Mononuclear cell (primary cell): ENCODE measurements around the gene ZBTB20. TPM values are rescaled to one million over a fixed set of nuclear protein-coding genes. Genes with fewer than 3 reads are reported as not detected.

Source experiments
- H3K27me3 ChIP-seq: 2 replicates; pipeline ENCODE4 v1.6.0; 2011; ENCODE audit warnings: low read length, control low read depth; ENCODE audit not compliant: insufficient read depth
- H3K4me1 ChIP-seq: 2 replicates; pipeline ENCODE4 v1.5.1; 2011; ENCODE audit warnings: mild to moderate bottlenecking, low read length, control low read depth; ENCODE audit not compliant: insufficient read depth
- H3K4me3 ChIP-seq: 2 replicates; pipeline ENCODE4 v1.5.1; 2011; ENCODE audit warnings: mild to moderate bottlenecking, low read length, moderate library complexity
- H3K9me3 ChIP-seq: 2 replicates; pipeline ENCODE4 v1.5.1; 2011; ENCODE audit warnings: low read depth, mild to moderate bottlenecking, control low read depth, low read length
- total RNA-seq: library from RNA; depleted of rRNA; stranded (reverse); fragments of >200 nt; gene quantifications from one replicate; pipeline ENCODE4 v1.2.3, GENCODE V29; 2012

Gene ZBTB20
- total RNA-seq, 1 donor: 38.2 TPM

- Histone ChIP-seq H3K27me3 (no peaks in the 10 kb centered on the region), H3K4me3 (no peak overlapping the region), H3K4me1 (no peaks in the 10 kb centered on the region)
Observed at GRCh38 chr3:114669614-114670013, 477.5 kb downstream of the ZBTB20 start.

GRCh38 chr3:114668099-114668498 is 479.0 kb downstream of the ZBTB20 start:
- H3K4me1 ChIP-seq: no peaks in the 10 kb centered on the region
- H3K9me3 ChIP-seq: no peaks in the 10 kb centered on the region
- H3K27me3 ChIP-seq: no peaks in the 10 kb centered on the region
- no peak overlapping the region for H3K4me3 ChIP-seq

More at GRCh38 chr3:114669614-114670013, 477.5 kb downstream of the ZBTB20 start:
- H3K9me3 ChIP-seq: no peaks in the 10 kb centered on the region

DNA sequence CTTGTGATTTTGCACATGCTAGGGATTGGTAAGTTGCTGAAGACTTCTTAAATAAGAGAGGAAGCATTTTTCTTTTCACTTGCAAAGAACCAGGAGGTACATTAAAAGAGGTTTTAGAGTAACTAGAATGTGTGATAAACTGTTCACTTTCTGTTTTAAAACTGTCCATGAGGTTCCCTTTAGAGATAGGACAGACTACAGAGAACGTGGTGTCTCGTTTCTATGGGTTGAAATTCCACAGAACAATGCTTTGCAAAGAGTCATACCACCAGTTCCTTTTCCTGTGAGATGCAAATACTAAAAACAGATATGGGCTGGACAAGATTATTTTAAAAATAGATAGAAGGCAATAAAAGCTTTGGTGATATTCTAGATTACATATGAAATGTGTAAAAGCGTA is 480.5 kb downstream of the ZBTB20 start:
- Histone ChIP-seq H3K9me3 (no peaks in the 10 kb centered on the region), H3K27me3 (no peaks in the 10 kb centered on the region), H3K4me1 (no peaks in the 10 kb centered on the region), H3K4me3 (no peak overlapping the region)

DNA sequence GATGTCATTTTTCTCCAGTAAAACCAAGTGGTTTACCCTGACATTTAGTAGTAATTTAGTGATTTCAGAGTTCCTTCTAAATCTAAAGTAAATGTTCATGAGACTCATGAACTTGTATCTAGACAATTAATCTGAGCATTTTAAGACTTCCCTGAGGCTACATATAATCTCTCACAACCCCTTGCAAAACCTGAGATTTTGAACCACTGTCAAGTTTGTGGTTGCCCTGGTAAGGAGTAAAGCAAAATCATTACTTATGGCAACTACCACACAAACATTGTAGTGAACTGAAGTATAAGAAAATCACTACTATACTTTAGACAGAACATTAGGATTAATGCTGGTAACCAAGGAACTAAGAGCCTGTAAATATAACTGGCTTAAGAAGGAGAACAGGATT is 483.1 kb downstream of the ZBTB20 start:
- Histone ChIP-seq H3K9me3 (no peaks in the 10 kb centered on the region), H3K27me3 (no peaks in the 10 kb centered on the region), H3K4me1 (no peaks in the 10 kb centered on the region), H3K4me3 (no peak overlapping the region)

DNA sequence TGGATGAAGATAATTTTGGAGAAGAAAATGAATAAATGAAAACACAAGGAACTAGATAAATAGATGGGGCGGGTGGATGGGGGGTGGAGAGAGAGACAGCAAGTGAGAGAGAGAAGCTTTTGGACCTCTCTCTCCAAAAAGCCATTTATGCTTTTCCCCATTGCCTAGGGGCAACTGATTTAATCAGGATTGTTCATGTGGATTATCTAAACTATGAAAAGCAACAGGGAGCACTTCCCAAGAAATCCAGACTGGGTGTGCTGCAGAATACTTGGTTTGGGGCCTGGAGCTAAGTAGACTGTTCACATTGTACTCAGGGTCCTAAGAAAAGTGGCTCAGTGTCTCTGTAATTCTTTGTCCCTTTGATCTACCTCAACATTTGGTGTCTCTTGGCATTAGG is 486.3 kb downstream of the ZBTB20 start:
- Histone ChIP-seq H3K4me3 (no peak overlapping the region), H3K9me3 (no peaks in the 10 kb centered on the region), H3K27me3 (no peaks in the 10 kb centered on the region), H3K4me1 (no peaks in the 10 kb centered on the region)

GRCh38 chr3:114660124-114660523 is 487.0 kb downstream of the ZBTB20 start:
- Histone ChIP-seq H3K27me3 (no peaks in the 10 kb centered on the region), H3K4me1 (no peaks in the 10 kb centered on the region), H3K9me3 (no peaks in the 10 kb centered on the region), H3K4me3 (no peak overlapping the region)

DNA sequence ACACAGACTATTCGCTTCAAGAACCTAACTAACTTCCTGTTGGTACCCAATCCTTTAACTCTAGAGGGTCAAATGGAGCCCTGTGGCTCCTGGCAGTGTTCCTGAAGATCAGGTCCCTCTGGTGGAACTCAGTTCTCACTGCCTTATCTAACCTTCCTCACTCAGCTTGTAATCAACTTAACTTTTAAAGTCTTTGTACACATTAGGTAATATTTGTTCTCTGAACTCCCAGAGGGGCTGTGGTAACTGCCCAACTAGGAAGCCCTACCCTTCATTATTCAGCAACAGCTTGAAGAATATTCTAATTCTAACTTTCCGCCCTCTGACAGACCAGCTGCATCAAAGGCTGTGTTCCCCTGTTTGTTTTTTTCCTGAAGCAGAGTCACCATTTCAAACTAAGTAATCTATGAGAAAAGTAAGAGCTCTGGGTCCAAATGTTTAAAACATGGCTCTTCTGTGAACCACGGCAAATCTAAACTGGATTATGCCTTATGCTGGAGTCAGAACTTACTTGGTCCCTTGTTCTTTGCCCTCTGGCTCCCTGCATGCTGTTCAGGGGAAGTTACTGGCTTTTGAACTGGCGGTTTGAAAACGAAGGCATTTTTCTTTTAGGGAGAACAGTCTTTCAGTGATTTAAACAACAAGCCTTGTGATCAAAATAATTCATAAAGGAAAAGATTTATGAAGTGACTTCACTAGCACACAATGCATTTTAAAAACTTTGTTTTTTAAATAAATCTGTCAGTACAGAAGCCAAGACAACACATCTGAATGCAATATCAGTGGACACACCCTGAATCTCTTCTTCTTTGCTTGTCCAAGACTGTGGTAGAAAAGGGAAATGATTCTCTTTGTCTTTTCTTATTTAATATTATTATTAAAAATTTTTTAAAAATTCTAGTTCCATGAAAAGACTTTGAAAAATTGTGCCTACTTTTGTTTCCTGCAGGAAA is 487.7 kb downstream of the ZBTB20 start:
- H3K27me3 ChIP-seq: no peaks in the 10 kb centered on the region
- H3K4me3 ChIP-seq: no peak overlapping the region
- H3K4me1 ChIP-seq: no peaks in the 10 kb centered on the region
- H3K9me3 ChIP-seq: no peaks in the 10 kb centered on the region

DNA sequence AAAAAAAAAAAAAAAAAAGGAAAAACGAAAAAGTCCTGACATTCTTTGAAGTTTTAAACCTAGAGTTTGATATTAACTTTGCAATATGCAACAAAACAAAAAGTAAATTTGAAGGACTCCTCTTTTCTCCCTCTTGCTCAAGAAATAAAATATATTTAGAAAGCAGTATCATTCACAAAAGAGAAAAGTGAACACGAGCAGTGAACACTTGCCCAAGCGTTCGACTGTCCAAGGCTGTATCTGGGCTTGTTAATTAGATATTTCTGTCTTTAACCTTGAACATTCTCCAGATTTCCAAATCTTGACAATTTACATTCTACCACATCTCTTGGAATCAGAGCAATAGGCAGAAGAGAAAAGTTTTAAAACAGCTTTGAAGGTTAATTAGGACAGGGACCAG is 495.5 kb downstream of the ZBTB20 start:
- H3K9me3 ChIP-seq: no peaks in the 10 kb centered on the region
- H3K4me3 ChIP-seq: no peak overlapping the region
- H3K27me3 ChIP-seq: no peaks in the 10 kb centered on the region
- no peaks in the 10 kb centered on the region for H3K4me1 ChIP-seq

DNA sequence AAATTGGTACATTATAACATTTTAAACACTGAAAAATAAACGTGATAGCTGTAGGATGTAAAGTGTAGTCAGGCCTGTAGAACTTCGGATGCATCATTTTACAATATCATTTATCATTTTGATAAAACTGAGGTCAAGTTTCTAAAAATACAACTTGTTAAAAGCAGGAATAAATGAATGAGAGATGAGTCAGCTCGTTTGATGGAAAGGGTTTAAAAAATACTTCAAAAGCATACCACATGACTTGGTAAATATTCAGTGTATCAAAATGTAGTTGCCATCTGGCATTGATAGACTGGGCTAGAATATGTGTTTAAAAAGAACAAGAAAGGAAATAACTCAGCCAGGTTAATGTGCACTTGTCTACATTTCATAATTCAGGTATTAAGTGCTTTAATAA is 496.3 kb downstream of the ZBTB20 start:
- Histone ChIP-seq H3K27me3 (no peaks in the 10 kb centered on the region), H3K4me3 (no peak overlapping the region), H3K9me3 (no peaks in the 10 kb centered on the region), H3K4me1 (no peaks in the 10 kb centered on the region)

DNA sequence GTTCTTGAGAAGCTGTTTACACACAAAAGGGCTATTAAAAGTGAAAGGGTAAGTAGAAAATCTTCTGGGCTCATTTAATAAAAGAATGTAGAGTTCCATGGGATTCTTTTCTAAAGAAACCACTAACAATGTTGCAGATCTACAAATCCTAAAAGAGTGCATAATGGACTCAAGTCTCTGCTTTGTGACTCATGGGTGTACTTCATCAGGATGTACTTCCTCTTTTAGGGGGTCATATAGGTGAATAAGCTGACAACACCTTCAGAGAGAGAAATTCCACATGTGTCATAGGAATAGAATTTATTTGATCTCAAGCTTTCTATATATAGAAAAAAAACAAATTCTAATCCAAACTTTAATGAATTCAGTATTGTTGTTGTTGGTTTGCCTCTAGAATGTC is 497.8 kb downstream of the ZBTB20 start:
- Histone ChIP-seq H3K4me1 (no peaks in the 10 kb centered on the region), H3K4me3 (no peak overlapping the region), H3K27me3 (no peaks in the 10 kb centered on the region), H3K9me3 (no peaks in the 10 kb centered on the region)

DNA sequence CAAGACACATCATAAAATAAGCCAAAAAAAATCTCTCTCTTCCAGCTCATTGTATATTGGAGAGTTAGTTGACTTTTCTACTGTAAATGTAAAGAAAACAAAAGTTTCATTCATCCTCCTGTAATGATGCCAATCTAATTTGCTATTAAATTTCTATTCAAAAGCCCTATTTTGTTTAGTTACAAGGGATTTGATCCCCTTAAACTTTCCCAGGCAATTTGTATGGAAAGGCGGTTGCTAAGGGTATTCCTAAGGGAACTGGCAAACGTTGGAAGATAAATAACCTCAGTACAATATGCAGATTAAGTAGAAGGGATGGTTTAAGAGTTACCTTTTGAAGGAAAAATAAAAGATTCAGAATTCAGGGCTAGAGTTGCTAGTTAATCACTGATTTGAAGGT is 500.6 kb downstream of the ZBTB20 start:
- H3K9me3 ChIP-seq: no peaks in the 10 kb centered on the region
- no peak overlapping the region for H3K4me3 ChIP-seq
- H3K4me1 ChIP-seq: no peaks in the 10 kb centered on the region
- H3K27me3 ChIP-seq: no peaks in the 10 kb centered on the region

DNA sequence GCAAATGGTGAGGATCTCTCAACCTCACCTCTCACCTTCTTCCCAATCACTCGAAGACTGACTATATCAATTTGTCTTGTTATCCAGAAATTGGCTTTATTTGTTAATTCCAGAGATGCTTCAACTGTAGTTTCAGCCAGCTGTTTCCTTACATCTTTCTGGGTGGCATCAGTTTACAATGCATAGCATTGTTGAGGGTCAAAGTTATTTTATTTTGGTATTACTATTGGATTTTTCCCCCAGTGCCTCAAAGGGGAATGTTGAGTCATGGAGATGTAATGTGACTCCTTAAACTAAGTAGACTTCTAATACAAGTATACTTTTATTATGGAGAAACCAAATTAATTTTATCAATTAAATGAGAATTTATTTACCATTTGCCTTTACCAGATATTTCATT is 501.7 kb downstream of the ZBTB20 start:
- Histone ChIP-seq H3K27me3 (no peaks in the 10 kb centered on the region), H3K4me3 (no peak overlapping the region), H3K4me1 (no peaks in the 10 kb centered on the region), H3K9me3 (no peaks in the 10 kb centered on the region)

- H3K4me3 ChIP-seq: no peak overlapping the region
Observed at GRCh38 chr3:114644367-114644766, 502.7 kb downstream of the ZBTB20 start.

DNA sequence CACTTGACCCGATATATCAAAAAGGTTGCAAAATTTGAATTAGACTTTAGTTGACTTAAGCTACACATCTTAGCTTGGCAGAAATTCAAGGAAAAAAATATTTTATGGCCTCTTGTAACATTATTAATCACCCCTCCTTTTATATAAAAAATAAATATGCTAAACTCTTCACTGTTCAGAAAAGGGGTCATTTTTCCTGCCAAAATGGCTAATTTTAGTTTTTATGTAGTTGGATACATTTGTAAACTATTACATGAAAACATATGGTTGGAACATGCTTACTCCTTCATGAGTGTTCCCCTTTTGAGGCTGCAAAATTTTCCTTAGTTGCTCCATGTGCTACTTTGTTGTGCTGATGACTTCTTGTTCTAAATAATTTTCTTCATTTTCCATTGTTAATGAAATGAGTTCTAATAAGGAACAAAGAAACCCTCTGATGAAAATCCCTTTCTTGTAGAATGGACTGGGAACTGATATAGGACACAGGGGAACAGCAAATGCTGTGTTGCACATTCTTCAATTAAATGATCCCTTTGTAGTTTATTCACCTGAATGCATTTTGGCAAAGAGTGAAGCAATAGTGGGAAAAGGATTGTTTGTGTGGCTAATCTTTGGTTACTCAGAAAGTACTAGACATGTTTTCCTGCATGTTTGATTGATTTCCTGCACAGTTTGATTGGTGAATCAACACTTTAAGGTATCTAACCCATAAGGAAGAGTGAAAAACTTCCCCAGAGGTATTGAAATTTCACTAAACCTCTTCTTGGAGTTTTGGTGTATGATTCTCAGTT is 503.9 kb downstream of the ZBTB20 start:
- no peaks in the 10 kb centered on the region for H3K9me3 ChIP-seq
- no peaks in the 10 kb centered on the region for H3K4me1 ChIP-seq
- no peaks in the 10 kb centered on the region for H3K27me3 ChIP-seq

More at GRCh38 chr3:114644367-114644766, 502.7 kb downstream of the ZBTB20 start:
- no peaks in the 10 kb centered on the region for H3K4me1 ChIP-seq
- no peaks in the 10 kb centered on the region for H3K9me3 ChIP-seq
- H3K27me3 ChIP-seq: no peaks in the 10 kb centered on the region

GRCh38 chr3:114640126-114640525 is 507.0 kb downstream of the ZBTB20 start:
- Histone ChIP-seq H3K27me3 (no peaks in the 10 kb centered on the region), H3K4me1 (no peaks in the 10 kb centered on the region), H3K4me3 (no peak overlapping the region), H3K9me3 (peaks cover 19% of the 10 kb centered on the region)

More for the DNA sequence above, 503.9 kb downstream of the ZBTB20 start:
- no peak overlapping the region for H3K4me3 ChIP-seq
